IMR-90 (cell line): ENCODE measurements around the gene RGMA. TPM values are rescaled to one million over a fixed set of nuclear protein-coding genes. Genes with fewer than 3 reads are reported as not detected.
"Not testable (repeated sequence)": the region's sequence is repeated elsewhere in the genome, so short reads cannot be mapped to it uniquely, and the experiment has no call there.

Experiments
- ATAC-seq: fragments of 200-7000 bp; cut with Tn5 transposase; 2 replicates; pipeline ENCODE4 v1.9.1; 2020; ENCODE audit warnings: low read depth, mild to moderate bottlenecking, moderate library complexity
- BruUV-seq: library from RNA; stranded (reverse); fragments of 400-500 nt; replicated peaks from 2 replicates; lab custom pipeline; 2021; lab: Mats Ljungman, UMichigan
- CTCF ChIA-PET: fragments of 300-600 bp; formaldehyde crosslinking; extraction: SDS; loops from one replicate; lab custom pipeline; 2021; ENCODE audit warnings: antibody characterized with exemption; lab: Yijun Ruan, JAX
- POLR2A ChIA-PET: fragments of 300-600 bp; sonication (Branson Sonifier 250); formaldehyde crosslinking; loops from one replicate; lab custom pipeline; 2022; ENCODE audit warnings: antibody characterized with exemption; ENCODE audit not compliant: unreplicated experiment; lab: Charles Lee
- DNase-seq: peaks from one replicate; pipeline ENCODE4 v3.0.0; 2013
- H2AFZ ChIP-seq: replicated peaks from 2 replicates; pipeline ENCODE3; 2013; ENCODE audit warnings: low read length, mild to moderate bottlenecking; ENCODE audit not compliant: poor library complexity
- H2AK5ac ChIP-seq: 2 replicates; pipeline ENCODE4 v1.6.1; 2013; ENCODE audit warnings: low read depth, low read length, inconsistent platforms
- H2AK9ac ChIP-seq: replicated peaks from 2 replicates; pipeline ENCODE3; 2013; ENCODE audit warnings: mild to moderate bottlenecking, low read depth, low read length, moderate library complexity; ENCODE audit not compliant: poor library complexity
- H2BK120ac ChIP-seq: 2 replicates; pipeline ENCODE4 v1.6.1; 2013; ENCODE audit warnings: low read depth, low read length, inconsistent platforms
- H2BK15ac ChIP-seq: 3 replicates; pipeline ENCODE4 v1.6.1; 2013; ENCODE audit warnings: low read depth, low read length, inconsistent platforms
- H2BK20ac ChIP-seq: 2 replicates; pipeline ENCODE4 v1.6.1; 2013; ENCODE audit warnings: low read depth, mild to moderate bottlenecking, inconsistent platforms, low read length, moderate library complexity
- H2BK5ac ChIP-seq: 2 replicates; pipeline ENCODE4 v1.6.1; 2013; ENCODE audit warnings: mild to moderate bottlenecking, low read depth, low read length, inconsistent platforms; ENCODE audit not compliant: poor library complexity, severe bottlenecking
- H3K14ac ChIP-seq: replicated peaks from 2 replicates; pipeline ENCODE4 v1.6.1; 2013; ENCODE audit warnings: low read depth, low read length, inconsistent platforms
- H3K18ac ChIP-seq: 2 replicates; pipeline ENCODE4 v1.6.1; 2013; ENCODE audit warnings: low read depth, low read length, control low read depth
- H3K23ac ChIP-seq: 2 replicates; pipeline ENCODE4 v1.6.1; 2013; ENCODE audit warnings: low read depth, low read length, inconsistent platforms
- H3K27ac ChIP-seq: 2 replicates; pipeline ENCODE4 v1.5.1; 2013; ENCODE audit warnings: mild to moderate bottlenecking, control low read depth, low read length; ENCODE audit not compliant: insufficient read depth
- H3K27me3 ChIP-seq: 2 replicates; pipeline ENCODE4 v1.6.1; 2013; ENCODE audit warnings: low read length; ENCODE audit not compliant: control insufficient read depth, insufficient read depth
- H3K36me3 ChIP-seq: 2 replicates; pipeline ENCODE4 v1.6.1; 2013; ENCODE audit warnings: low read length, mixed read lengths; ENCODE audit not compliant: control insufficient read depth, insufficient read depth
- H3K4ac ChIP-seq: 2 replicates; pipeline ENCODE4 v1.6.1; 2013; ENCODE audit warnings: low read depth, low read length, inconsistent platforms
- H3K4me1 ChIP-seq: 2 replicates; pipeline ENCODE4 v1.6.1; 2013; ENCODE audit warnings: low read length, mixed read lengths; ENCODE audit not compliant: control insufficient read depth, insufficient read depth
- H3K4me2 ChIP-seq: 2 replicates; pipeline ENCODE4 v1.6.1; 2013; ENCODE audit warnings: low read depth, mild to moderate bottlenecking, control low read depth, low read length, moderate library complexity
- H3K4me3 ChIP-seq: 2 replicates; pipeline ENCODE4 v1.5.1; 2013; ENCODE audit warnings: low read depth, mild to moderate bottlenecking, control low read depth, low read length, moderate library complexity; ENCODE audit not compliant: insufficient read depth
- H3K56ac ChIP-seq: 2 replicates; pipeline ENCODE4 v1.6.1; 2013; ENCODE audit warnings: low read length, inconsistent platforms; ENCODE audit not compliant: insufficient read depth; ENCODE audit errors: extremely low read depth
- H3K79me1 ChIP-seq, 2 experiments: 2 replicates each; pipeline ENCODE4 v1.6.1; 2013; ENCODE audit warnings: low read length in 2 of 2, inconsistent platforms in 1 of 2, low read depth in 1 of 2
- H3K9ac ChIP-seq: 2 replicates; pipeline ENCODE4 v1.6.1; 2013; ENCODE audit warnings: low read depth, low read length, control low read depth
- H3K9me1 ChIP-seq: 2 replicates; pipeline ENCODE4 v1.6.1; 2013; ENCODE audit warnings: low read length, inconsistent platforms; ENCODE audit not compliant: insufficient read depth
- H3K9me3 ChIP-seq: 2 replicates; pipeline ENCODE4 v1.6.1; 2013; ENCODE audit warnings: low read length; ENCODE audit not compliant: control insufficient read depth, insufficient read depth
- H4K20me1 ChIP-seq: 2 replicates; pipeline ENCODE4 v1.6.1; 2013; ENCODE audit warnings: low read length, inconsistent platforms; ENCODE audit not compliant: insufficient read depth
- H4K5ac ChIP-seq: 2 replicates; pipeline ENCODE4 v1.6.1; 2013; ENCODE audit warnings: mild to moderate bottlenecking, low read depth, low read length, control low read depth
- H4K8ac ChIP-seq, 2 experiments: 2 replicates each; pipeline ENCODE4 v1.6.1; 2013; ENCODE audit warnings: low read depth in 2 of 2, low read length in 2 of 2, control low read depth in 1 of 2, inconsistent platforms in 1 of 2
- H4K91ac ChIP-seq: 2 replicates; pipeline ENCODE4 v1.6.1; 2013; ENCODE audit warnings: low read depth, low read length, inconsistent platforms; ENCODE audit not compliant: insufficient read depth
- WGBS, 2 experiments: methylation state at CpG; one replicate each; pipeline versions ENCODE4 v1.1.5 to v1.1.7; 2013; ENCODE audit warnings: missing lambda C conversion rate in 2 of 2; ENCODE audit not compliant: insufficient read length in 1 of 2; ENCODE audit errors: extremely low coverage in 2 of 2; 5-methylcytosine and 5-hydroxymethylcytosine counted together
- dilution Hi-C: fragments of 300-500 bp; cut with HindIII; formaldehyde crosslinking; loops from one replicate; pipeline ENCODE4 v1.14.3; 2018; ENCODE audit warnings: low sequenced_read_pairs; ENCODE audit not compliant: unreplicated experiment
- in situ Hi-C: fragments of 300-500 bp; cut with MboI; formaldehyde crosslinking; loops from 3 replicates; pipeline ENCODE4 v1.14.3; 2019; ENCODE audit warnings: low sequenced_read_pairs, inconsistent platforms, mixed read lengths
- intact Hi-C: fragments of 100-400 bp; cut with micrococcal nuclease; formaldehyde crosslinking; loops from 2 replicates; pipeline ENCODE4 v1.10.0; 2022
- polyA plus RNA-seq, 3 experiments: library from polyadenylated mRNA; depleted of rRNA; stranded (reverse); fragments of >200 nt; gene quantifications; 2 replicates each; pipeline ENCODE4 v1.2.3, GENCODE V29; 2012; ENCODE audit warnings: low replicate concordance in 1 of 3
- total RNA-seq: library from RNA; depleted of rRNA; stranded (reverse); fragments of >200 nt; gene quantifications from 2 replicates; pipeline ENCODE4 v1.2.3, GENCODE V29; 2012

The RGMA gene
- total and polyA plus RNA-seq, 2 of the 4 experiments (the other 2 are of a cell fraction) = 0.18 to 0.26 TPM

DNA sequence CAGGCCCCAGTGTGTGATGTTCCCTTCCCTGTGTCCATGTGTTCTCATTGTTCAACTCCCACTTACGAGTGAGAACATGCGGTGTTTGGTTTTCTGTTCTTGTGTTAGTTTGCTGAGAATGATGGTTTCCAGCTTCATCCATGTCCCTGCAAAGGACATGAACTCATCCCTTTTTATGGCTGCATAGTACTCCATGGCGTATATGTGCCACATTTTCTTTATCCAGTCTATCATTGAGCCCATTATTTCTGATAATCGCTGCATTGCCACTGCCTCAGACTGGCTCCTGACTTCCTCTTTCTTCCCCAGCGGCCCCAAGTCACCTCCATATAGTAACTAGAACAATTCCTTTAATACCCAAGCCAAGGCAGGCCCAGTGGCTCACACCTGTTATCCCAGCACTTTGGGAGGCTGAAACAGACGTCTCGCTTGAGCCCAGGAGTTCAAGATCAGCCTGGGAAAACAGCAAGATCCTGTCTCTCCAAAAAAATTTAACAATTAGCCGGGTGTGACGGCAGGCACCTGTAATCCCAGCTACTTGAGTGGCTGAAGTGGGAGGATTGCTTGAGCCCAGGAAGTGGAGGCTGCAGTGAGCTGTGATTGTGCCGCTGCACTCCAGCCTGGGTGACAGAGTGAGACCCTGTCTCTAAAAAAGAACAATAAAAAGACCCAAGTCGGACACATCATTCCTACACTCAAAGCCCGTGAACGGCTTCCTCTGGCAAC lies 49.3 kb downstream of the RGMA start:
- H3K9me1 ChIP-seq, H2AK9ac ChIP-seq, H3K79me1 ChIP-seq, dilution Hi-C loops, ATAC-seq, H3K14ac ChIP-seq, H3K9me3 ChIP-seq, H4K20me1 ChIP-seq, H3K4me3 ChIP-seq, H3K27me3 ChIP-seq, H3K18ac ChIP-seq, H3K36me3 ChIP-seq, H2BK15ac ChIP-seq, H4K5ac ChIP-seq, H3K27ac ChIP-seq, H2AK5ac ChIP-seq, H3K9ac ChIP-seq, CTCF ChIA-PET, H2BK120ac ChIP-seq, H3K4me2 ChIP-seq, DNase-seq, H2AFZ ChIP-seq, POLR2A ChIA-PET, H2BK5ac ChIP-seq, BruUV-seq, H3K56ac ChIP-seq, H3K4ac ChIP-seq, H4K8ac ChIP-seq, H2BK20ac ChIP-seq, H4K91ac ChIP-seq, H3K4me1 ChIP-seq, H3K23ac ChIP-seq: not testable (repeated sequence)
- intact Hi-C loops = loop anchor here (10.0 kb wide), 1 partner anchor 955 kb away; no protein-coding TSS in a partner anchor
- in situ Hi-C loops = loop anchor here (10.0 kb wide), 2 partner anchors 955 to 1285 kb away; no protein-coding TSS in a partner anchor
- WGBS, 2 experiments = 85% methylated on average over 8 of the region's 13 CpGs; no CpG with 5 or more reads in 1 of the 2 experiments
